ENCODE measurements around the gene NSUN6. TPM values are rescaled to one million over a fixed set of nuclear protein-coding genes. Genes with fewer than 3 reads are reported as not detected.
"Not testable (repeated sequence)": the region's sequence is repeated elsewhere in the genome, so short reads cannot be mapped to it uniquely, and the experiment has no call there.

The NSUN6 gene
- total RNA-seq, 1 donor from 2014 or later: 17.8 TPM

DNA sequence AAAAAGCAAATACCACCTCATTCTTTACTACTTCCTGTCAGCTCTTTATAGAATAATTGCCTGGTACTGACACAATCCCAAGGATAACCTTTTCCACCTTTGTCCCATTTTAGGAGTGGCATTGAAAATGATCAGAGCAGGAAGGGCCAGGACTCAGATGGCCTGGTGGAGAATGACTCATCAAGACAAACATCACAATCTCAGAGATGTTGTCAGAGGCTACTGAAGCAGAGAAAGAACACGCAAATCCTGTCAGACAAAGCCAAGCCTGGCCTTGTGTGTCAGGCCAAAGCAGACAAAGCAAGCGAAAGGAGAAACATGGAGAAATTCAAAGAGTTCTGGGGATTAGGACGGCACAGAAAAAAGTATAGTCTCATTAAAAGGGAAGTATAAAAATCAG is 40.9 kb downstream of the NSUN6 start:
- peak; percentile 75 for DNase-seq (ENCODE audit: low spot score)

DNA sequence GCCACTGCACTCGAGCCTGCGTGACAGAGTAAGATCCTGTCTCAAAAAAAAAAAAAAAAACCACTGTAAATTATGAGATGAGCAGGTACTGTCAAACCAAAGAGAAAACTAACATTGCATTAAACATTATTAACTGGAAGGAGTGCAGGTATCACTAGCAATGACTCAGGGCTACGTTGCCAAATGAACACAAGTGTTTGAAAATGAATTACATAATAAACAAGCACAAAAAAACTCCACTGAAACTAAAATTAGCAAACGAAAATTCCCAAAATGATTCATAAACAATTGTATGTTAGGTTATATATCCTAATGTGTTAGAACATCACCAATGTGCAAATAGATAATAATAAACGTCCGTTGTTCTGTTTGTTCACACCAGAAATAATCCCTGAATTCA is 42.8 kb downstream of the NSUN6 start:
- DNase-seq (ENCODE audit: low spot score): no peak

- peak; percentile 71 for DNase-seq (ENCODE audit: low spot score)
Measured at GRCh38 chr10:18607503-18608378, 43.6 kb downstream of the NSUN6 start.

GRCh38 chr10:18606051-18606695 is 45.2 kb downstream of the NSUN6 start:
- no peak for DNase-seq (ENCODE audit: low spot score)

GRCh38 chr10:18601321-18601720 is 50.1 kb downstream of the NSUN6 start:
- DNase-seq (ENCODE audit: low spot score): no peak

DNA sequence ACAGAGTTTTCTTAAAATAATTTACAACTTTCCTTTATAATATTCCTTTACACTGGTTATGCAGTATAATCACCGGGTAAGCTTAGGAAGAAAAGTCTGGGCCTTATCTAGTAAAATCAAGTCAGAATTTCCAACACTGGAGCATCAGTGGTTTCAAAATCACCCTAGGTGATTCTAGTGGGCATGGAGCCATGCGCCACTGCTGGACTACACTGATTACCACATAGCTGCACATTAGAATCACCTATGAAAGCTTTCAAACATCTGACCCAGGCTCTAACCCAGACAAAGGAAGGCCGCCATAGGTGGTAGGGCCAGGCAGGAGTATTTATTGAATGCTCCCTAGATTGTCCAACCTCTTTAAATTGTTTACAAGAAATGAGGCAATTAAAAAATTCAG is 52.0 kb downstream of the NSUN6 start:
- DNase-seq (ENCODE audit: low spot score): no peak

DNA sequence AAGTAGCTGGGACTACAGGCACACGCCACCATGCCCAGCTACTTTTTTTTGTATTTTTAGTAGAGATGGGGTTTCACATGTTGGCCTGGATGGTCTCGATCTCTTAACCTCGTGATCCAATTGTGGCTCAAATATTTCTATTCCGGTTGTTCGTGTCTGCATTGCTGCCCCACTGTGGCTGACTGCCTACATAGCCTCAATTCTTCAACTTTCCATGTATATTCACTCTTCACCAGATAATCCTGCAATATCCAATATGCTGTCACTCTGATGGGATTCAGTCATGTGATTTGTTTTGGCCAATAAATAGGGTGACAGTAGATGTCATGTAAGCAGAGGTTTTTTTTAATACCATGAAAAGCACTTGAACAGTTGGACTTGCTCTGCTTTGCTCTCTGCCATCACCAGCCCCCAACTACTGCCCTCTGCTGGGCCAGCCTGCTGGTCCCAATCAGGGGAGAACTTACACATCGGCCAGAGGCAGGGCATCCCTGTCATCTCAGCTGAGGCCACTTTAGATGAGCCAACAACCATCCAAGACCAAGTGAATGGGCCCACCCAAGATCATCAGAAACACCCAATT is 56.7 kb downstream of the NSUN6 start:
- no peak for DNase-seq (ENCODE audit: low spot score)

- DNase-seq (ENCODE audit: low spot score): not testable (repeated sequence)
Measured at GRCh38 chr10:18591141-18591540, 60.2 kb downstream of the NSUN6 start.

- not testable (repeated sequence) for DNase-seq (ENCODE audit: low spot score)
Measured at GRCh38 chr10:18586637-18587036, 64.8 kb downstream of the NSUN6 start.

DNA sequence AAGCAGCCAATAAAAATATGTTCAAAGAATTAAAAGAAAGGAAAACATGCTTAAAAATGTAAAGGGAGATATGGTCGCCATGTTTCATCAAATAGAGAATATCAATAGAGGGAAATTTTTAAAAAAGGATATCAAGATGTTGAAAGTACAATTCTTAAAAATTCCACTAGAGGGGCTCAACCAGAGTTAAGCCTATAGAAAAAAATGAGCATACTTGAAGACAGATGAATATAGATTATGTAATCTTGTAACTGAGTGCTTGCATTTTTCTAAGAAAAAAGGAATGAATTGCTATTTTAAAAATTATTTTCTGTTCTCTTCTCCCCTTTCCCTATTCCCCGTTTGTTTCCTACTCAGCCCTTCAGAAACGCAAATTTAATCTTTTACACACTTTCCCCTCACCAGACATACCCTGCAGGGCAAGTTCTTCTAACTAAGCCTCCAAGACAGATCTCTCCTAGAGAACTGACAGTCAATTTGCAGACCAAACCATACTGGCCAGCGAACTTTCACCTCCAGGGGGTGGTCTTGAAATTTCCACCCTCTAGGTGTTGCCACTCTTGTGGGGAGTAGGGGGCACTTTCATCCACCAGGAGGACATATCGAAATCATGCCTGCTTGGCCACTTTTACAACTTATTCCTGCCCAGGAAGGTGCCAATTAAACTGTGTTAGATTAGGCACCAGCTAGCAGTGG is 67.7 kb downstream of the NSUN6 start:
- DNase-seq (ENCODE audit: low spot score): no peak

GRCh38 chr10:18582803-18583202 is 68.6 kb downstream of the NSUN6 start:
- no peak for DNase-seq (ENCODE audit: low spot score)

DNA sequence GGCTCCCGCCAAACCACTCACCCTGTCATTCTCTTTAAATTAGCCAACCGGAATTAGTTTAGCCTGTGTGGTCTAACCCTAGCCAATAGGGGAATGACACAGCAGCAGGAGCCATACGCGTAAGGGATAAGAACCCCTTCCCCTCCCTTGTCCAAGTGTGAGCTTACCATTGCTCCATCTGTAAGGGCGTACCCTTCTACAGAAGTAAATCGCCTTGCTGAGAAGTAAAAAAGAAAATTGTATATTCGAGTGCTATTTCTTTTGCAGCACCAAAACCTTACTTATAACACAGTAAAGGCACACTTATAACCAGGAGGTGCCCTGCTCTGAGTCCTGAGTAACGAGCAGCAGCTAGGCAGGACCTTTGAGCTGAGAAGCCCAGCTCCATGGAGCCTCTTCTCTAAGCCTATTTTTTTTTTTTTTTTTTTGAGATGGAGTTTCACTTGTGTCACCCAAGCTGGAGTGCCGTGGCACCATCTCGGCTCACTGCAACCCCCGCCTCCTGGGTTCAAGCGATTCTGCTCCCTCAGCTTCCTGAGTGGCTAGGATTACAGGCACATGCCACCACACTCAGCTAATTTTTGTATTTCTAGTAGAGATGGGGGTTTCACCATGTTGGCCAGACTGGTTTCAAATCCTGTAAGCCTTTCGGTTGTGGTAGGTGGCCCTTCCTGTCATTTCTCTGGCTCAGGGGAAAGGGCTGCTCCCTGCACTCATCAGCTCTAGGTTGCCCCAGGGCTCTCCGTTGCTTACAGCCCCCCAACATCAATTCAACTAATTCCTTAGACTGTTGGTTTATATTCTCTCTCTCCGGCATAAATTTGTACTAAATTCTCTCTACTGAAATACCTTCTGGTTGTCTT is 73.3 kb downstream of the NSUN6 start:
- DNase-seq (ENCODE audit: low spot score): no peak

- no peak for DNase-seq (ENCODE audit: low spot score)
Measured at GRCh38 chr10:18576586-18576985, 74.8 kb downstream of the NSUN6 start.

- DNase-seq (ENCODE audit: low spot score): no peak
Measured at GRCh38 chr10:18572959-18573561, 78.3 kb downstream of the NSUN6 start.

DNA sequence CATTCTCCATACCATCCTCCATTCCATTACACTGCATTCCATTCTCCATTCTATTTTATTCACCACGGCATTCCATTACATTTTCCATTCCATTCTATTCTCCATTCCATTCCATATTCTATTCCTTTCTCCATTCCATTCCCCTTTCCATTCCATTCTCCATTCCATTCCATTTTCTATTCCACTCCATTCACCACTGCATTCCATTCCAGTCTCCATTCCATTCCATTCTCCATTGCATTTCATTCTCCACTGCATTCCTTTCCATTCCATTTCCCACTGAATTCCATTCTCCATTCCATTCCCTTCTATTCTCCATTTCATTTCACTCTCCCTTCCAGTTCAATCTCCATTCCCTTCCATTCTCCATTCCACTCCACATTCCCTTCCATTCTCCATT is 79.6 kb downstream of the NSUN6 start:
- no peak for DNase-seq (ENCODE audit: low spot score)

GRCh38 chr10:18571076-18571475 is 80.3 kb downstream of the NSUN6 start:
- no peak for DNase-seq (ENCODE audit: low spot score)

DNA sequence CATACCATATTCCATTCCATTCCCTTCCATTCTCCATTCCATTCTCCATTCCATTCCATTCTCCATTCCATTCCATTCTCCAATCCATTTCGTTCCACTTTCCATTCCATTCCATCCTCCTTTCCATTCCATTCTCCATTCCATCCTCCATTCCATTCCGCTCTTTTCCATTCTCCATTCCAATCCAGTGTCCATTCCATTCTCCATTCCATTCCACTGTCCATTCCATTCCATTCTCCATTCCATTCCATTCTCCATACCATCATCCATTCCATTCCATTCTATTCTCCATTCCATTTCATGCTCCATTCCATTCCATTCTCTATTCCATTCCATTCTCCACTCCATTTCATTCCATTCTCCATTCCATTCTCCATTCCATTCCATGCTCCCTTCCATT is 81.0 kb downstream of the NSUN6 start:
- not testable (repeated sequence) for DNase-seq (ENCODE audit: low spot score)

DNA sequence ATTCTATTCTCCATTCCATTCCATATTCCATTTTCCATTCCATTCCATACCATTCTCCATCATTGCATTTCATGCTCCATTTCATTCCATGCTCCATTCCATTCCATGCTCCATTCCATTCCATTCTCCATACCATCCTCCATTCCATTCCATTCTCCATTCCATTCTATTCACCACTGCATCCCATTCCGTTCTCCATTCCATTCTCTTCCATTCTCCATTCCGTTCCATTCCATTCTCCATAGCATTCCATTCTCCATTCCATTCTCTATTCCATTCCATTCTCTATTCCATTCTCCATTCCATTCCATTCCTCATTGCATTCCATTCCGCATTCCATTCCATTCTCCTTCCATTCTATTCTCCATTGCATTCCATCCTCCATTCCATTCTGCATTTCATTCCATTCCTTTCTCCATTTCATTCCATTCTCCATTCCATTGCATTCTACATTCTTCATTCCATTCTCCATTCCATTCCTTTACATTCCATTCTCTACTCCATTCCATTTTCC is 84.0 kb downstream of the NSUN6 start:
- DNase-seq (ENCODE audit: low spot score): no peak

DNA sequence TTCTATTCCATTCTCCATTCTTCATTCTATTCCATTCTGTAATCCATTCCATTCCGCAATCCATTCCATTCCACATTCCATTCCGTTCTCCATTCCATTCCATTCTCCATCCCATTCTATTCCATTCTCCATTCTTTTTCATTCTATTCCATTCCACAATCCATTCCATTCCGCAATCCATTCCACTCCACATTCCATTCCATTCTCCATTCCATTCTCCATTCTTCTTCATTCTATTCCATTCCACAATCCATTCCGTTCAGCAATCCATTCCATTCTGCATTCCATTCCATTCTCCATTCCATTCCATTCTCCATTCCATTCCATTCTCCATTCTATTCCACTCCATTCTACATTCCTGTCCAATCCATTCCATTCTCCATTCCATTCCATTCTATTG is 85.2 kb downstream of the NSUN6 start:
- DNase-seq (ENCODE audit: low spot score): no peak

DNA sequence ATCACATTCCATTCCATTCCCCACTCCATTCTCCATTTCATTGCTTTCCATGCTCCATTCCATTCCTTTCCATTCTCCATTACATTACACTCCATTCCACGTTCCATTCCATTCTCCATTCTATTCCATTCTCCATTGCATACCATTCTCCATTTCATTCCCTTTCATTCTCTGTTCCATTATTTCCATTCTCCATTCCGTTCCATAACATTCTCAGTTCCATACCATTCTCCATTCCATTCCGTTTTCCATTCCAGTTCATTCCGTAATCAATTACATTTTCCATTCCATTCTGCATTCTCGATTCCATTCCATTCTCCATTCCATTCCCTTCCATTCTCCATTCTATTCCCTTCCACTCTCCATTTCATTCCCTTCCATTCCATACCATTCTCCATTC is 86.4 kb downstream of the NSUN6 start:
- DNase-seq (ENCODE audit: low spot score): no peak

Measured in umbilical cord (tissue), 2 donors.